ENCODE data around the gene GLE1.

DNA sequence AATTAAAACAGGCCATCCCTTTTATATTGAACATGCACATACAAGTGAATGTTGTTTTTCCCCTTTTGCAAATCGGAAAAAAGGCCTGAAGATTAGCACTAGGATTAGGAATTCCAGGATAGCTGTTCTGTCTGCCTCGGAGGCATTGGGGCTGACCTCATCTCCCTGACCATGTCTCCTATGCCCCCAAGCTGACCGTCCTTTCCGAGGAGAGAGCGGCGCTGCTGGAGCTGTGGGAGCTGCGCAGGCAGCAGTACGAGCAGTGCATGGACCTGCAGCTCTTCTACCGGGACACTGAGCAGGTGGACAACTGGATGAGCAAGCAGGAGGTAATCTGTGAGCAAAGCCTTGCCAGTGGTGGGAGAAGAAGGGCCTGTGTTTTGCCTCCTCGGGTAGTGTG, 76.2 kb downstream of the GLE1 start:
- TF ChIP-seq POLR2A (IDR thresholded peaks at IDR 0.05; ENCODE audit: low read length) (no peak), GATA1 (IDR thresholded peaks at IDR 0.05; ENCODE audit: low read depth, low read length) (no peak)
